PC-9 (cell line): ENCODE results near the gene PSMD7. TPM values are rescaled to one million over a fixed set of nuclear protein-coding genes. Genes with fewer than 3 reads are reported as not detected.
A peak's percentile ranks its signal among the peaks of the same experiment; 100 is the strongest.

Experiments used
- BruUV-seq: library from RNA; stranded (reverse); fragments of 400-500 nt; replicated peaks from 2 replicates; lab custom pipeline; 2021; lab: Mats Ljungman, UMichigan
- CTCF ChIA-PET: fragments of 300-600 bp; sonication (Branson Sonifier 250); formaldehyde crosslinking; loops from one replicate; lab custom pipeline; 2022; ENCODE audit warnings: antibody characterized with exemption; lab: Charles Lee
- POLR2A ChIA-PET: fragments of 300-600 bp; sonication (Branson Sonifier 250); formaldehyde crosslinking; loops from one replicate; lab custom pipeline; 2022; ENCODE audit warnings: antibody characterized with exemption; ENCODE audit not compliant: unreplicated experiment; lab: Charles Lee
- DNase-seq, 2 experiments: peaks; one replicate each; pipeline versions ENCODE4 v3.0.0 to v3.0.0-alpha.2; 2015 to 2022; ENCODE audit warnings: mixed read lengths in 1 of 2
- H2AFZ ChIP-seq: fragments of 200-600 bp; sonication (generic); 2 replicates; pipeline ENCODE4 v1.8.1; 2017; ENCODE audit warnings: antibody characterized with exemption
- H3F3A ChIP-seq: fragments of 200-600 bp; sonication (generic); 2 replicates; pipeline ENCODE4 v1.8.1; 2017; ENCODE audit warnings: antibody characterized with exemption, mild to moderate bottlenecking, low read depth; ENCODE audit not compliant: insufficient read depth
- H3K27ac ChIP-seq: fragments of 200-600 bp; sonication (generic); 2 replicates; pipeline ENCODE4 v1.6.1; 2016; ENCODE audit warnings: mixed run types
- H3K27me3 ChIP-seq: fragments of 200-600 bp; sonication (generic); 2 replicates; pipeline ENCODE4 v1.6.1; 2016; ENCODE audit warnings: low read depth, mixed run types; ENCODE audit not compliant: insufficient read depth
- H3K36me3 ChIP-seq: fragments of 200-600 bp; sonication (generic); 2 replicates; pipeline ENCODE4 v1.6.1; 2016; ENCODE audit warnings: low read depth, mixed run types
- H3K4me1 ChIP-seq: fragments of 200-600 bp; sonication (generic); replicated peaks from 2 replicates; pipeline ENCODE4 v1.6.1; 2016; ENCODE audit warnings: mixed run types; ENCODE audit not compliant: insufficient read depth
- H3K4me2 ChIP-seq: fragments of 200-600 bp; sonication (generic); 2 replicates; pipeline ENCODE4 v1.6.1; 2017; ENCODE audit warnings: mixed run types
- H3K4me3 ChIP-seq: fragments of 200-600 bp; sonication (generic); 2 replicates; pipeline ENCODE4 v1.6.1; 2016; ENCODE audit warnings: mixed run types
- H3K79me2 ChIP-seq: fragments of 200-600 bp; sonication (generic); 2 replicates; pipeline ENCODE4 v1.6.1; 2017; ENCODE audit warnings: low read depth, mixed run types
- H3K9me2 ChIP-seq: fragments of 200-600 bp; sonication (generic); 2 replicates; pipeline ENCODE4 v1.8.1; 2017; ENCODE audit warnings: mild to moderate bottlenecking; ENCODE audit not compliant: insufficient read depth
- H3K9me3 ChIP-seq: fragments of 200-600 bp; sonication (generic); 2 replicates; pipeline ENCODE4 v1.8.1; 2016; ENCODE audit warnings: low read depth; ENCODE audit not compliant: insufficient read depth
- H4K20me1 ChIP-seq: fragments of 200-600 bp; sonication (generic); 2 replicates; pipeline ENCODE4 v1.8.1; 2017; ENCODE audit not compliant: insufficient read depth
- EZH2 ChIP-seq: fragments of 200-600 bp; sonication (generic); IDR thresholded peaks from 2 replicates; pipeline ENCODE4 v1.8.0; 2017; ENCODE audit warnings: antibody characterized with exemption, low read depth
- intact Hi-C: fragments of 100-400 bp; cut with micrococcal nuclease; formaldehyde crosslinking; loops from one replicate; pipeline ENCODE4 v1.10.0; 2022; ENCODE audit not compliant: unreplicated experiment
- total RNA-seq: library from RNA; stranded (reverse); gene quantifications from 2 replicates; pipeline ENCODE4 v1.2.3, GENCODE V29; 2021
- TF ChIP-seq, protein P1 (sequence below): fragments of 200-600 bp; sonication (generic); conservative IDR thresholded peaks from 2 replicates; pipeline ENCODE4 v1.6.1; 2017; ENCODE audit warnings: mixed run types, antibody characterized with exemption, mild to moderate bottlenecking, moderate library complexity

Gene PSMD7
- total RNA-seq, 1 experiment from 2014 or later: 128 TPM

DNA sequence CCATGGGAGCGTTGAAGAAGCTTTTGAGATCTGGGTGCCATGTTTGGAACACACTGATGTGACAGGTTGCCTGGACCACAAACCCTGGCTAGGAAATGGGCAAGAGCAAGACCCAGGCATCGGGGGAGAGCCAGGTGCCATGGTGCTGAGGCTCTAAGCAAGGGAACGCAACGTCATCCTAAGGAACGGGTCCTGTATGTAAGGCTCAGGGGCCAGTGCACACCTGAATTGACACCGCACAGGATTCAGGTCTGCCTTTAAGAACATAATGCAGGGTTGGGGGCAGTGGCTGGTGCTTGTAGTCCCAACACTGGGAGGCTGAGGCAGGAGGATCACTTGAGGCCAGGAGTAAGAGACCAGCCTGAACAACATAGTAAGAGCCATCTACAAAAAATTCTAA lies 10.8 kb downstream of the PSMD7 start:
- no peak for TF ChIP-seq EZH2
- TF ChIP-seq, protein P1, sequence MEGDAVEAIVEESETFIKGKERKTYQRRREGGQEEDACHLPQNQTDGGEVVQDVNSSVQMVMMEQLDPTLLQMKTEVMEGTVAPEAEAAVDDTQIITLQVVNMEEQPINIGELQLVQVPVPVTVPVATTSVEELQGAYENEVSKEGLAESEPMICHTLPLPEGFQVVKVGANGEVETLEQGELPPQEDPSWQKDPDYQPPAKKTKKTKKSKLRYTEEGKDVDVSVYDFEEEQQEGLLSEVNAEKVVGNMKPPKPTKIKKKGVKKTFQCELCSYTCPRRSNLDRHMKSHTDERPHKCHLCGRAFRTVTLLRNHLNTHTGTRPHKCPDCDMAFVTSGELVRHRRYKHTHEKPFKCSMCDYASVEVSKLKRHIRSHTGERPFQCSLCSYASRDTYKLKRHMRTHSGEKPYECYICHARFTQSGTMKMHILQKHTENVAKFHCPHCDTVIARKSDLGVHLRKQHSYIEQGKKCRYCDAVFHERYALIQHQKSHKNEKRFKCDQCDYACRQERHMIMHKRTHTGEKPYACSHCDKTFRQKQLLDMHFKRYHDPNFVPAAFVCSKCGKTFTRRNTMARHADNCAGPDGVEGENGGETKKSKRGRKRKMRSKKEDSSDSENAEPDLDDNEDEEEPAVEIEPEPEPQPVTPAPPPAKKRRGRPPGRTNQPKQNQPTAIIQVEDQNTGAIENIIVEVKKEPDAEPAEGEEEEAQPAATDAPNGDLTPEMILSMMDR: no peak
- Histone ChIP-seq H3K4me1 (no peaks in the 10 kb centered on the region), H3K4me2 (no peak overlapping the region), H3K9me2 (no peaks in the 10 kb centered on the region), H4K20me1 (peaks cover 30% of the 10 kb centered on the region), H3K27me3 (no peaks in the 10 kb centered on the region), H3K36me3 (peaks cover 30% of the 10 kb centered on the region), H3F3A (peaks cover 51% of the 10 kb centered on the region; the same call in 1 of the 2 replicates), H3K9me3 (no peaks in the 10 kb centered on the region), H2AFZ (no peak overlapping the region), H3K79me2 (no peaks in the 10 kb centered on the region), H3K27ac (no peak overlapping the region), H3K4me3 (no peak overlapping the region)
- CTCF ChIA-PET: no interaction called here
- intact Hi-C loops: loop anchor here (10.0 kb wide), 1 partner anchor 127 kb away; no protein-coding TSS in a partner anchor
- POLR2A ChIA-PET: no interaction called here
- BruUV-seq: no TSS peak
- no peak for DNase-seq

DNA sequence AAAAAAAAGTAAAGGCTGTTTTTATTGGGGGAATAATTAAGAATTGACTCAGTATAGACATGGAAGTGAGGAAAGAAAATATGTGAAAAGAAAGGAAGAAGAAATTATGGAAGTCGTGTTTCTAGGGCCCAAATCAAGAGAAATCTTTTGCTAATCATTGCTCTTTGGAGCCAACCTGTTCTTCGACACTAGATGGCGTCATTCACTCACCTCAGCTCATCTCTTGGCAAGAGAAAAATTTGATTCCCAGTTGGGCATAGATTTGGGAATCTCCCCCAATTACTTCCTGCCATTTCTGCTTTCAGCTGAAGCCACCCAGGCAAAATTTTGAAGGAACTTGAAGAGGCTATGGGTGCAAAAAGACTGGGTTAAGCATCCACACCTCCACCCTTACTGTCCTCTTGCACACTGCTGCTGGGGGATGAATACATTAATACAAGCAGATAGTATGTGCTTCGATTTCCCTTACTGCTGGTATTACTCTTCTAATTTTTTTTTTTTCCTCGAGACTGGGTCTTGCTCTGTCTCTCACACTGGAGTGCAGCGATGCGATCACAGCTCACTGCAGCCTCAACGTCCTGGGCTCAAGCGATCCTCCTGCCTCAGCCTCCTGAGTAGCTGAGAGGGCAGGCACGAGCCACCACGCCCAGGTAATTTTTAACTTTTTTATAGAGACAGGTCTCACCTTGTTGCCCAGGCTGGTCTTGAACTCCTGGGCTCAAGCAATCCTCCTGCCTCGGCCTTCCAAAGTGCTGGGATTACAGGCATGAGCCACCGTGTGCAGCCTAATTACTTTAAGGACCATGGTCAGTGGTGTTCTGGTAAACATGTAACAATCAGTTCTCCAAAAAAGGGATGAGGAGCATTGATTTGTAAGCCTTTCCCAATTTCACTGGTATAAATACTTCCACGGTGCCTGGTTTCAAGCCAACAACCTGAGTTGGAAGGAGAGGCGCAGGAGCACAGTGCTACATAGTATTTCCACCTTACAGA lies 13.5 kb downstream of the PSMD7 start:
- TF ChIP-seq, protein P1: peak; percentile 76
- no peak for TF ChIP-seq EZH2
- no peaks in the 10 kb centered on the region for H3K27me3 ChIP-seq
- no peak overlapping the region for H2AFZ ChIP-seq
- H3K9me3 ChIP-seq: no peaks in the 10 kb centered on the region
- peaks cover 8% of the 10 kb centered on the region; the same call in 1 of the 2 replicates for H3K36me3 ChIP-seq
- H4K20me1 ChIP-seq: peaks cover 15% of the 10 kb centered on the region
- no peak overlapping the region for H3K4me3 ChIP-seq
- peaks cover 24% of the 10 kb centered on the region; the same call in 1 of the 2 replicates for H3F3A ChIP-seq
- no TSS peak for BruUV-seq
- no peak overlapping the region for H3K4me2 ChIP-seq
- ChIA-PET CTCF (interaction anchor here (0.7 kb wide), 2 partner anchors 15 to 246 kb away, joined by 3 to 6 read pairs; no protein-coding TSS in a partner anchor), POLR2A (no interaction called here)
- intact Hi-C loops: loop anchor here (10.0 kb wide), 1 partner anchor 125 kb away; no protein-coding TSS in a partner anchor
- no peaks in the 10 kb centered on the region for H3K79me2 ChIP-seq
- no peaks in the 10 kb centered on the region for H3K4me1 ChIP-seq
- no peaks in the 10 kb centered on the region for H3K9me2 ChIP-seq
- no peak overlapping the region for H3K27ac ChIP-seq
- DNase-seq: peak; percentile 21 to 53

DNA sequence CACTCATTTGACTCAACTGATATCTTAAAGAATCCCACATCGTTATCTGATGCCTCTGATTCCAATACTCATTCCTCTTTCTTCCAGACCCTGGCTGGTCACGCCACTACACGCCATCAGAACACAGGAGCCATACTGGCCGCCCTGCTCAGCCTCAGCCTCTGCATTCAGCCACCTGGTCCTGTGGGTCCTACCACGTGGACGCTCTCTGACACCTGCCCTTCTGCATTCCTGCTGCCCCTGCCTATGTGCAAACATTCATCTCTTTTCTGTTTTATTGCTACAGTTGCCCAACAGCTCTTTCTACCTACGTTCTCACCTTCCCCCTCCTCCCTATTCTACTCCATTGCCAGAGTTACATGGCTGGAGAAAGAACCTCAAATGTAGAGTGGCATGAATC lies 18.4 kb downstream of the PSMD7 start:
- no peak for DNase-seq
- no peaks in the 10 kb centered on the region for H3K36me3 ChIP-seq
- H3K4me3 ChIP-seq: no peak overlapping the region
- no peaks in the 10 kb centered on the region for H3K27me3 ChIP-seq
- no peak overlapping the region for H3K4me2 ChIP-seq
- no peak overlapping the region for H3K27ac ChIP-seq
- no peaks in the 10 kb centered on the region for H3K9me3 ChIP-seq
- BruUV-seq: no TSS peak
- H3K9me2 ChIP-seq: no peaks in the 10 kb centered on the region
- H3F3A ChIP-seq: no peaks in the 10 kb centered on the region
- H3K4me1 ChIP-seq: no peaks in the 10 kb centered on the region
- no peaks in the 10 kb centered on the region for H4K20me1 ChIP-seq
- POLR2A ChIA-PET: no interaction called here
- intact Hi-C loops: no loop called here
- no peak for TF ChIP-seq EZH2
- TF ChIP-seq, protein P1: no peak
- no peak overlapping the region for H2AFZ ChIP-seq
- no peaks in the 10 kb centered on the region for H3K79me2 ChIP-seq
- CTCF ChIA-PET: no interaction called here
